Measurements from ENCODE around the gene ANXA9. TPM values are rescaled to one million over a fixed set of nuclear protein-coding genes. Genes with fewer than 3 reads are reported as not detected.
A peak's percentile ranks its signal among the peaks of the same experiment; 100 is the strongest.

Gene ANXA9
- total RNA-seq, 1 experiment from 2014 or later = 1.2 TPM

DNA sequence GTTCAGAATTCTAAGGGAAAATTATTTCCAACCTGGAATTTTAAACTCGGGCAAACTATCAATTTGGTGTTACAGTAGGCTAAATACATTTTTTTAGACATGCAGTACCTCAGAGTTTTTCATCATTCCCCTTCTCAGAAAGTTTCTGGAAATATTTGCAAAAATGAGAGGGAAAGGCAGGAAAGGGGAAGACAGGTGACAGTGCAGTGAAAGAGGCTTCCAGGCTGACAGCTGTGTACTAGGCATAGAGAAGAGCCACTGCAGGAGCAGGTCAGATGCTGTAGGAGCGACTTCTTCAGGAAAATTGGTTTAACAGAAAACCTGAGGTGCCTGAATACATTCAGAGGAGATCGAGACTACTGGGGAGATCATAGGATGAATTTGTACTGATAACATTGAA is 27.4 kb upstream of the ANXA9 start:
- POLR2A ChIA-PET = no interaction called here
- no peak for TF ChIP-seq POLR2AphosphoS5 (IDR thresholded peaks at IDR 0.05; ENCODE audit: low read depth, low read length)
- TF ChIP-seq, protein P1, sequence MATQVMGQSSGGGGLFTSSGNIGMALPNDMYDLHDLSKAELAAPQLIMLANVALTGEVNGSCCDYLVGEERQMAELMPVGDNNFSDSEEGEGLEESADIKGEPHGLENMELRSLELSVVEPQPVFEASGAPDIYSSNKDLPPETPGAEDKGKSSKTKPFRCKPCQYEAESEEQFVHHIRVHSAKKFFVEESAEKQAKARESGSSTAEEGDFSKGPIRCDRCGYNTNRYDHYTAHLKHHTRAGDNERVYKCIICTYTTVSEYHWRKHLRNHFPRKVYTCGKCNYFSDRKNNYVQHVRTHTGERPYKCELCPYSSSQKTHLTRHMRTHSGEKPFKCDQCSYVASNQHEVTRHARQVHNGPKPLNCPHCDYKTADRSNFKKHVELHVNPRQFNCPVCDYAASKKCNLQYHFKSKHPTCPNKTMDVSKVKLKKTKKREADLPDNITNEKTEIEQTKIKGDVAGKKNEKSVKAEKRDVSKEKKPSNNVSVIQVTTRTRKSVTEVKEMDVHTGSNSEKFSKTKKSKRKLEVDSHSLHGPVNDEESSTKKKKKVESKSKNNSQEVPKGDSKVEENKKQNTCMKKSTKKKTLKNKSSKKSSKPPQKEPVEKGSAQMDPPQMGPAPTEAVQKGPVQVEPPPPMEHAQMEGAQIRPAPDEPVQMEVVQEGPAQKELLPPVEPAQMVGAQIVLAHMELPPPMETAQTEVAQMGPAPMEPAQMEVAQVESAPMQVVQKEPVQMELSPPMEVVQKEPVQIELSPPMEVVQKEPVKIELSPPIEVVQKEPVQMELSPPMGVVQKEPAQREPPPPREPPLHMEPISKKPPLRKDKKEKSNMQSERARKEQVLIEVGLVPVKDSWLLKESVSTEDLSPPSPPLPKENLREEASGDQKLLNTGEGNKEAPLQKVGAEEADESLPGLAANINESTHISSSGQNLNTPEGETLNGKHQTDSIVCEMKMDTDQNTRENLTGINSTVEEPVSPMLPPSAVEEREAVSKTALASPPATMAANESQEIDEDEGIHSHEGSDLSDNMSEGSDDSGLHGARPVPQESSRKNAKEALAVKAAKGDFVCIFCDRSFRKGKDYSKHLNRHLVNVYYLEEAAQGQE (IDR thresholded peaks at IDR 0.05; ENCODE audit: insufficient read depth in 1 of 2, low read depth in 2 of 2, low read length in 1 of 2) = no peak
- TF ChIP-seq, protein P2, sequence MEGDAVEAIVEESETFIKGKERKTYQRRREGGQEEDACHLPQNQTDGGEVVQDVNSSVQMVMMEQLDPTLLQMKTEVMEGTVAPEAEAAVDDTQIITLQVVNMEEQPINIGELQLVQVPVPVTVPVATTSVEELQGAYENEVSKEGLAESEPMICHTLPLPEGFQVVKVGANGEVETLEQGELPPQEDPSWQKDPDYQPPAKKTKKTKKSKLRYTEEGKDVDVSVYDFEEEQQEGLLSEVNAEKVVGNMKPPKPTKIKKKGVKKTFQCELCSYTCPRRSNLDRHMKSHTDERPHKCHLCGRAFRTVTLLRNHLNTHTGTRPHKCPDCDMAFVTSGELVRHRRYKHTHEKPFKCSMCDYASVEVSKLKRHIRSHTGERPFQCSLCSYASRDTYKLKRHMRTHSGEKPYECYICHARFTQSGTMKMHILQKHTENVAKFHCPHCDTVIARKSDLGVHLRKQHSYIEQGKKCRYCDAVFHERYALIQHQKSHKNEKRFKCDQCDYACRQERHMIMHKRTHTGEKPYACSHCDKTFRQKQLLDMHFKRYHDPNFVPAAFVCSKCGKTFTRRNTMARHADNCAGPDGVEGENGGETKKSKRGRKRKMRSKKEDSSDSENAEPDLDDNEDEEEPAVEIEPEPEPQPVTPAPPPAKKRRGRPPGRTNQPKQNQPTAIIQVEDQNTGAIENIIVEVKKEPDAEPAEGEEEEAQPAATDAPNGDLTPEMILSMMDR (IDR thresholded peaks at IDR 0.05) = no peak
- TF ChIP-seq TCF7L2 (IDR thresholded peaks at IDR 0.05; ENCODE audit: low read depth, low read length) = no peak
- TF ChIP-seq SIN3A (IDR thresholded peaks at IDR 0.05; ENCODE audit: borderline replicate concordance, insufficient read depth, low read depth, low read length) = no peak
- ATAC-seq (no peak), DNase-seq (ENCODE audit: low read depth, low spot score) (no peak)
- no peak overlapping the region for H3K27ac ChIP-seq (ENCODE audit: low read length)
- intact Hi-C loops (cut with micrococcal nuclease; ENCODE audit: unreplicated experiment) = no loop called here
- peaks cover 22% of the 10 kb centered on the region for H3K36me3 ChIP-seq (ENCODE audit: control insufficient read depth, insufficient read depth, low read length)
- no peaks in the 10 kb centered on the region for H3K4me1 ChIP-seq (ENCODE audit: control insufficient read depth, insufficient read depth, low read length)
- no peak overlapping the region for H3K4me3 ChIP-seq (ENCODE audit: low read depth in 2 of 2, low read length in 2 of 2)
- no TSS peak for BruUV-seq (replicated peaks)
- H3K9me3 ChIP-seq (ENCODE audit: control insufficient read depth, insufficient read depth, low read depth, low read length) = no peaks in the 10 kb centered on the region
- CTCF ChIA-PET = no interaction called here
- in situ Hi-C loops (cut with HindIII; ENCODE audit: low pct_unique_long_range_greater_than_20kb, low sequenced_read_pairs) = no loop called here
- no peaks in the 10 kb centered on the region for H3K27me3 ChIP-seq (ENCODE audit: control insufficient read depth, insufficient read depth, low read length)

DNA sequence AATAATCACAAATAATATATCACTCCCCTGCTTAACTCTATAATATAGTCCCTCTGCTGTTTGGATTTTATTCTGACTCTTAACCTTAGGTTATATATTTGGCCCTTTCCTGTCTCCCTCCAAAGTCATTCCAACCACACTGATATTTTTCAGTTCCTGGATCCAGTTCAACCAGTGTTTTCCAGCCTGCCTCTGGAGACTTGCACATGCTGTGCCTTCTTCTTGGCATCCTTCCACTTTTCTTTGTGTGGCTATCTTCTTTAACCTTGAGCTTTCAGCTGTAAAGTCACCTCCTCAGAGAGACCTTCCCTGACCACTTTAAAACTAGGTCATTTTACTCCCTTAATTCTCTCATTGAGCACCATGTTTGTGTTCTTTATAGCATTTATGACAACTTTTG is 26.8 kb upstream of the ANXA9 start:
- TF ChIP-seq, protein P2 (IDR thresholded peaks at IDR 0.05) = no peak
- no peak for TF ChIP-seq SIN3A (IDR thresholded peaks at IDR 0.05; ENCODE audit: borderline replicate concordance, insufficient read depth, low read depth, low read length)
- TF ChIP-seq POLR2AphosphoS5 (IDR thresholded peaks at IDR 0.05; ENCODE audit: low read depth, low read length) = no peak
- DNase-seq (ENCODE audit: low read depth, low spot score) = no peak
- CTCF ChIA-PET = no interaction called here

More for the DNA sequence above, 26.8 kb upstream of the ANXA9 start:
- BruUV-seq (replicated peaks) = TSS peak; percentile 19
- in situ Hi-C loops (cut with HindIII; ENCODE audit: low pct_unique_long_range_greater_than_20kb, low sequenced_read_pairs) (no loop called here), intact Hi-C loops (cut with micrococcal nuclease; ENCODE audit: unreplicated experiment) (no loop called here)
- Histone ChIP-seq H3K27me3 (ENCODE audit: control insufficient read depth, insufficient read depth, low read length) (no peaks in the 10 kb centered on the region), H3K4me1 (ENCODE audit: control insufficient read depth, insufficient read depth, low read length) (no peaks in the 10 kb centered on the region), H3K9me3 (ENCODE audit: control insufficient read depth, insufficient read depth, low read depth, low read length) (no peaks in the 10 kb centered on the region), H3K36me3 (ENCODE audit: control insufficient read depth, insufficient read depth, low read length) (peaks cover 22% of the 10 kb centered on the region), H3K4me3 (ENCODE audit: low read depth in 2 of 2, low read length in 2 of 2) (no peak overlapping the region), H3K27ac (ENCODE audit: low read length) (no peak overlapping the region)
- ATAC-seq = no peak
- POLR2A ChIA-PET = no interaction called here

Measured in Panc1 (cell line).